Memory B cell (primary cell): ENCODE results near the gene ARHGAP12.
"Not testable (repeated sequence)": the region's sequence is repeated elsewhere in the genome, so short reads cannot be mapped to it uniquely, and the experiment has no call there.

Experiments
- ATAC-seq: fragments of 150-1000 bp; cut with Tn5 transposase; 2 replicates; pipeline ENCODE4 v1.10.0; 2021; ENCODE audit warnings: low read depth, mild to moderate bottlenecking, moderate library complexity
- DNase-seq, 2 donors: peaks; one replicate each; pipeline ENCODE4 v3.0.0; 2022; ENCODE audit warnings: low spot score in 2 of 2
- H3K27ac Mint-ChIP-seq: one replicate; pipeline ENCODE4 v1.8.0; 2022; ENCODE audit warnings: mild to moderate bottlenecking, moderate library complexity, mixed read lengths
- H3K27me3 Mint-ChIP-seq: one replicate; pipeline ENCODE4 v1.8.0; 2022; ENCODE audit warnings: mixed read lengths
- H3K36me3 Mint-ChIP-seq: one replicate; pipeline ENCODE4 v1.8.0; 2022; ENCODE audit warnings: mild to moderate bottlenecking, mixed read lengths
- H3K4me1 Mint-ChIP-seq: one replicate; pipeline ENCODE4 v1.8.0; 2022; ENCODE audit warnings: mixed read lengths
- H3K4me3 Mint-ChIP-seq: one replicate; pipeline ENCODE4 v1.8.0; 2022; ENCODE audit warnings: mild to moderate bottlenecking, moderate library complexity, mixed read lengths
- H3K9me3 Mint-ChIP-seq: one replicate; pipeline ENCODE4 v1.8.0; 2022; ENCODE audit warnings: mixed read lengths

Gene ARHGAP12

GRCh38 chr10:31896968-31897384, 31.7 kb downstream of the ARHGAP12 start:
- no peak for DNase-seq
- no peak for ATAC-seq
- Mint-ChIP-seq H3K4me1 (peaks cover 38% of the 10 kb centered on the region), H3K27ac (peak overlapping the region; percentile 56), H3K9me3 (peaks cover 2% of the 10 kb centered on the region), H3K27me3 (no peaks in the 10 kb centered on the region), H3K4me3 (no peak overlapping the region), H3K36me3 (peaks cover 20% of the 10 kb centered on the region)

- H3K4me1 Mint-ChIP-seq: peaks cover 46% of the 10 kb centered on the region
- peaks cover 15% of the 10 kb centered on the region for H3K36me3 Mint-ChIP-seq
- DNase-seq, ATAC-seq, H3K27ac Mint-ChIP-seq, H3K9me3 Mint-ChIP-seq, H3K27me3 Mint-ChIP-seq, H3K4me3 Mint-ChIP-seq: not testable (repeated sequence)
These were observed 32.9 kb downstream of the ARHGAP12 start for GRCh38 chr10:31895722-31896121.

- Mint-ChIP-seq H3K4me3 (no peak overlapping the region), H3K27me3 (no peaks in the 10 kb centered on the region), H3K4me1 (peaks cover 36% of the 10 kb centered on the region), H3K36me3 (peaks cover 3% of the 10 kb centered on the region), H3K27ac (no peak overlapping the region), H3K9me3 (no peaks in the 10 kb centered on the region)
- ATAC-seq (no peak), DNase-seq (no peak)
These were observed 40.2 kb downstream of the ARHGAP12 start for GRCh38 chr10:31888442-31888841.

- DNase-seq (no peak), ATAC-seq (no peak)
- peaks cover 39% of the 10 kb centered on the region for H3K4me1 Mint-ChIP-seq
- H3K9me3 Mint-ChIP-seq: no peaks in the 10 kb centered on the region
- H3K36me3 Mint-ChIP-seq: peaks cover 3% of the 10 kb centered on the region
- H3K4me3 Mint-ChIP-seq: no peak overlapping the region
- H3K27ac Mint-ChIP-seq: no peak overlapping the region
- no peaks in the 10 kb centered on the region for H3K27me3 Mint-ChIP-seq
These were observed 40.8 kb downstream of the ARHGAP12 start for GRCh38 chr10:31887850-31888249.

- no peaks in the 10 kb centered on the region for H3K9me3 Mint-ChIP-seq
- peaks cover 3% of the 10 kb centered on the region for H3K36me3 Mint-ChIP-seq
- ATAC-seq (no peak), DNase-seq (no peak)
- no peak overlapping the region for H3K27ac Mint-ChIP-seq
- no peak overlapping the region for H3K4me3 Mint-ChIP-seq
- H3K27me3 Mint-ChIP-seq: no peaks in the 10 kb centered on the region
- H3K4me1 Mint-ChIP-seq: peaks cover 32% of the 10 kb centered on the region
These were observed 41.7 kb downstream of the ARHGAP12 start for GRCh38 chr10:31886885-31887284.

GRCh38 chr10:31885971-31886370, 42.7 kb downstream of the ARHGAP12 start:
- Mint-ChIP-seq H3K4me3 (no peak overlapping the region), H3K4me1 (peaks cover 25% of the 10 kb centered on the region), H3K9me3 (no peaks in the 10 kb centered on the region), H3K36me3 (no peaks in the 10 kb centered on the region), H3K27ac (no peak overlapping the region), H3K27me3 (no peaks in the 10 kb centered on the region)
- ATAC-seq: no peak
- DNase-seq: no peak

GRCh38 chr10:31884386-31884785, 44.2 kb downstream of the ARHGAP12 start:
- Mint-ChIP-seq H3K36me3 (no peaks in the 10 kb centered on the region), H3K27ac (no peak overlapping the region), H3K4me1 (peaks cover 25% of the 10 kb centered on the region), H3K27me3 (no peaks in the 10 kb centered on the region), H3K4me3 (no peak overlapping the region), H3K9me3 (no peaks in the 10 kb centered on the region)
- ATAC-seq: no peak
- no peak for DNase-seq

GRCh38 chr10:31883397-31883796, 45.2 kb downstream of the ARHGAP12 start:
- no peaks in the 10 kb centered on the region for H3K27me3 Mint-ChIP-seq
- DNase-seq (no peak), ATAC-seq (no peak)
- peak overlapping the region; percentile 28 for H3K27ac Mint-ChIP-seq
- H3K36me3 Mint-ChIP-seq: no peaks in the 10 kb centered on the region
- H3K9me3 Mint-ChIP-seq: no peaks in the 10 kb centered on the region
- H3K4me1 Mint-ChIP-seq: peaks cover 22% of the 10 kb centered on the region
- H3K4me3 Mint-ChIP-seq: no peak overlapping the region

- Mint-ChIP-seq H3K9me3 (no peaks in the 10 kb centered on the region), H3K27ac (no peak overlapping the region), H3K4me1 (peaks cover 11% of the 10 kb centered on the region), H3K4me3 (no peak overlapping the region), H3K36me3 (peaks cover 2% of the 10 kb centered on the region), H3K27me3 (no peaks in the 10 kb centered on the region)
- no peak for DNase-seq
- ATAC-seq: no peak
These were observed 50.1 kb downstream of the ARHGAP12 start for GRCh38 chr10:31878486-31878885.

GRCh38 chr10:31876652-31877352, 51.8 kb downstream of the ARHGAP12 start:
- DNase-seq: no peak
- Mint-ChIP-seq H3K4me1 (peaks cover 7% of the 10 kb centered on the region), H3K36me3 (peaks cover 2% of the 10 kb centered on the region), H3K27me3 (no peaks in the 10 kb centered on the region), H3K9me3 (no peaks in the 10 kb centered on the region), H3K4me3 (no peak overlapping the region), H3K27ac (no peak overlapping the region)
- ATAC-seq: no peak

- Mint-ChIP-seq H3K4me3 (no peak overlapping the region), H3K4me1 (peaks cover 7% of the 10 kb centered on the region), H3K27me3 (no peaks in the 10 kb centered on the region), H3K9me3 (no peaks in the 10 kb centered on the region), H3K27ac (no peak overlapping the region), H3K36me3 (peaks cover 2% of the 10 kb centered on the region)
- ATAC-seq (no peak), DNase-seq (no peak)
These were observed 53.0 kb downstream of the ARHGAP12 start for GRCh38 chr10:31875608-31876007.

- Mint-ChIP-seq H3K9me3 (no peaks in the 10 kb centered on the region), H3K36me3 (peaks cover 2% of the 10 kb centered on the region), H3K27ac (no peak overlapping the region), H3K27me3 (no peaks in the 10 kb centered on the region), H3K4me1 (peaks cover 7% of the 10 kb centered on the region), H3K4me3 (no peak overlapping the region)
- no peak for ATAC-seq
- DNase-seq: no peak
These were observed 54.9 kb downstream of the ARHGAP12 start for GRCh38 chr10:31873724-31874123.

GRCh38 chr10:31871266-31872065, 57.2 kb downstream of the ARHGAP12 start:
- Mint-ChIP-seq H3K36me3 (peaks cover 2% of the 10 kb centered on the region), H3K27ac (no peak overlapping the region), H3K4me3 (no peak overlapping the region), H3K4me1 (peaks cover 4% of the 10 kb centered on the region), H3K9me3 (no peaks in the 10 kb centered on the region), H3K27me3 (no peaks in the 10 kb centered on the region)
- ATAC-seq (no peak), DNase-seq (no peak)

GRCh38 chr10:31867646-31868045, 61.0 kb downstream of the ARHGAP12 start:
- ATAC-seq (no peak), DNase-seq (no peak)
- H3K4me1 Mint-ChIP-seq: peaks cover 21% of the 10 kb centered on the region

More at GRCh38 chr10:31867646-31868045, 61.0 kb downstream of the ARHGAP12 start:
- peaks cover 3% of the 10 kb centered on the region for H3K36me3 Mint-ChIP-seq
- H3K27me3 Mint-ChIP-seq: no peaks in the 10 kb centered on the region
- no peak overlapping the region for H3K27ac Mint-ChIP-seq
- H3K4me3 Mint-ChIP-seq: no peak overlapping the region
- H3K9me3 Mint-ChIP-seq: no peaks in the 10 kb centered on the region
